MM.1S (cell line): ENCODE data around the gene FNDC11.

Experiments
- DNase-seq: peaks from one replicate; pipeline ENCODE4 v3.0.0-alpha.2; 2015
- H2AFZ ChIP-seq: fragments of 300-600 bp; sonication (generic); 2 replicates; pipeline ENCODE4 v1.6.0; 2016; ENCODE audit warnings: antibody characterized with exemption, low read length
- H3F3A ChIP-seq: fragments of 300-600 bp; sonication (generic); 2 replicates; pipeline ENCODE4 v1.6.1; 2016; ENCODE audit warnings: mild to moderate bottlenecking, antibody characterized with exemption, low read length, moderate library complexity, mixed read lengths; ENCODE audit not compliant: insufficient read depth
- H3K27ac ChIP-seq: fragments of 300-600 bp; sonication (generic); 2 replicates; pipeline ENCODE4 v1.5.1; 2016; ENCODE audit warnings: mild to moderate bottlenecking, low read length
- H3K27me3 ChIP-seq: fragments of 300-600 bp; sonication (generic); replicated peaks from 2 replicates; pipeline ENCODE4 v1.6.0; 2016; ENCODE audit warnings: low read length; ENCODE audit not compliant: insufficient read depth
- H3K36me3 ChIP-seq: fragments of 300-600 bp; sonication (generic); replicated peaks from 2 replicates; pipeline ENCODE4 v1.6.1; 2016; ENCODE audit warnings: mild to moderate bottlenecking, low read length, mixed read lengths; ENCODE audit not compliant: insufficient read depth
- H3K4me1 ChIP-seq: fragments of 300-600 bp; sonication (generic); 2 replicates; pipeline ENCODE4 v1.6.1; 2016; ENCODE audit warnings: low read length, mixed read lengths
- H3K4me2 ChIP-seq: fragments of 300-600 bp; sonication (generic); 2 replicates; pipeline ENCODE4 v1.6.0; 2016; ENCODE audit warnings: low read depth, low read length
- H3K4me3 ChIP-seq: fragments of 300-600 bp; sonication (generic); 2 replicates; pipeline ENCODE4 v1.5.1; 2016; ENCODE audit warnings: low read length, mixed read lengths
- H3K79me2 ChIP-seq: fragments of 300-600 bp; sonication (generic); 2 replicates; pipeline ENCODE4 v1.6.1; 2016; ENCODE audit warnings: mixed run types, low read length, mixed read lengths
- H3K9ac ChIP-seq: fragments of 300-600 bp; sonication (generic); 2 replicates; pipeline ENCODE4 v1.6.1; 2016; ENCODE audit warnings: low read length, mixed read lengths
- H3K9me2 ChIP-seq: fragments of 300-600 bp; sonication (generic); replicated peaks from 2 replicates; pipeline ENCODE4 v1.6.1; 2016; ENCODE audit warnings: mild to moderate bottlenecking, low read length, mixed read lengths; ENCODE audit not compliant: insufficient read depth
- H3K9me3 ChIP-seq: fragments of 300-600 bp; sonication (generic); replicated peaks from 2 replicates; pipeline ENCODE4 v1.6.1; 2016; ENCODE audit warnings: mild to moderate bottlenecking, low read length, mixed read lengths; ENCODE audit not compliant: insufficient read depth
- H4K20me1 ChIP-seq: fragments of 300-600 bp; sonication (generic); 2 replicates; pipeline ENCODE4 v1.6.1; 2016; ENCODE audit warnings: mild to moderate bottlenecking, low read length, moderate library complexity, mixed read lengths; ENCODE audit not compliant: insufficient read depth
- CTCF ChIP-seq: fragments of 300-600 bp; sonication (generic); IDR thresholded peaks from 2 replicates; pipeline ENCODE4 v1.5.1; 2016; ENCODE audit warnings: antibody characterized with exemption, low read length, mixed read lengths
- EZH2 ChIP-seq: fragments of 300-600 bp; sonication (generic); optimal IDR thresholded peaks from 2 replicates; pipeline ENCODE3; 2017; ENCODE audit warnings: low read depth, mild to moderate bottlenecking, antibody characterized with exemption, low read length, mixed read lengths
- EZH2phosphoT487 ChIP-seq: fragments of 300-600 bp; sonication (generic); IDR thresholded peaks from 2 replicates; pipeline ENCODE4 v1.6.1; 2018; ENCODE audit warnings: antibody characterized with exemption, low read length

Gene FNDC11

GRCh38 chr20:63554361-63555278 is 661 bp downstream of the FNDC11 start:
- no peaks in the 10 kb centered on the region for H3F3A ChIP-seq
- H3K27ac ChIP-seq, result no peak overlapping the region
- no peaks in the 10 kb centered on the region for H3K4me1 ChIP-seq
- H3K9me3 ChIP-seq, result no peaks in the 10 kb centered on the region
- H3K9ac ChIP-seq, result no peak overlapping the region
- no peak overlapping the region for H2AFZ ChIP-seq
- H3K27me3 ChIP-seq, result peaks cover 67% of the 10 kb centered on the region
- no peak for DNase-seq
- no peak overlapping the region for H3K4me3 ChIP-seq
- H3K36me3 ChIP-seq, result no peaks in the 10 kb centered on the region
- no peaks in the 10 kb centered on the region for H3K79me2 ChIP-seq
- H3K9me2 ChIP-seq, result no peaks in the 10 kb centered on the region
- no peaks in the 10 kb centered on the region for H4K20me1 ChIP-seq
- no peak overlapping the region for H3K4me2 ChIP-seq
- no peak for TF ChIP-seq EZH2
- no peak for TF ChIP-seq CTCF
- no peak for TF ChIP-seq EZH2phosphoT487

GRCh38 chr20:63555661-63556381 is 1.9 kb downstream of the FNDC11 start:
- H3K9me2 ChIP-seq, result no peaks in the 10 kb centered on the region
- H3K4me1 ChIP-seq, result no peaks in the 10 kb centered on the region
- no peaks in the 10 kb centered on the region for H3F3A ChIP-seq
- TF ChIP-seq CTCF, result no peak
- DNase-seq, result no peak
- H3K4me3 ChIP-seq, result no peak overlapping the region
- peaks cover 55% of the 10 kb centered on the region for H3K27me3 ChIP-seq
- no peaks in the 10 kb centered on the region for H3K79me2 ChIP-seq
- H3K36me3 ChIP-seq, result no peaks in the 10 kb centered on the region
- no peak overlapping the region for H3K4me2 ChIP-seq
- H2AFZ ChIP-seq, result no peak overlapping the region
- no peak overlapping the region for H3K9ac ChIP-seq
- no peaks in the 10 kb centered on the region for H4K20me1 ChIP-seq
- no peak overlapping the region for H3K27ac ChIP-seq
- no peaks in the 10 kb centered on the region for H3K9me3 ChIP-seq

GRCh38 chr20:63556873-63557478 is 3.0 kb downstream of the FNDC11 start:
- Histone ChIP-seq H3F3A (no peaks in the 10 kb centered on the region), H3K27me3 (peaks cover 44% of the 10 kb centered on the region), H2AFZ (no peak overlapping the region), H3K9me2 (no peaks in the 10 kb centered on the region), H3K4me1 (no peaks in the 10 kb centered on the region), H3K9me3 (no peaks in the 10 kb centered on the region), H3K36me3 (no peaks in the 10 kb centered on the region), H3K79me2 (no peaks in the 10 kb centered on the region), H3K9ac (no peak overlapping the region), H3K4me3 (no peak overlapping the region), H3K27ac (no peak overlapping the region), H3K4me2 (no peak overlapping the region), H4K20me1 (no peaks in the 10 kb centered on the region)
- no peak for TF ChIP-seq CTCF
- no peak for TF ChIP-seq EZH2phosphoT487
- no peak for TF ChIP-seq EZH2
- no peak for DNase-seq
